ENCODE data around the gene SHF. TPM values are rescaled to one million over a fixed set of nuclear protein-coding genes. Genes with fewer than 3 reads are reported as not detected.
A peak's percentile ranks its signal among the peaks of the same experiment; 100 is the strongest.

The SHF gene
- total RNA-seq, 1 experiment from 2014 or later, result 21.7 TPM

GRCh38 chr15:45200799-45201556 is 13.2 kb upstream of the SHF start:
- peak; percentile 86 for DNase-seq
- peaks cover 0 to 6% of the 10 kb centered on the region in 2 experiments; a peak in 3 of 5 replicates for H3K9me3 Mint-ChIP-seq
- H3K36me3 Mint-ChIP-seq (ENCODE audit: insufficient read depth in 1 of 3, low read depth in 3 of 3), result no peaks in the 10 kb centered on the region; a peak in 1 of 7 replicates

More at GRCh38 chr15:45200799-45201556, 13.2 kb upstream of the SHF start:
- no peak overlapping the region for H3K23ac ChIP-seq (ENCODE audit: insufficient read length, low read depth, low read length)
- no peaks in the 10 kb centered on the region for H3K79me2 ChIP-seq (ENCODE audit: insufficient read depth, low read length)
- peaks cover 14% of the 10 kb centered on the region for H3K23me2 ChIP-seq (ENCODE audit: insufficient read length, low read depth, low read length, poor library complexity, severe bottlenecking)
- H3K27ac Mint-ChIP-seq, result no peak overlapping the region
- H3K4ac ChIP-seq (ENCODE audit: low read depth, low read length), result no peak overlapping the region
- peak overlapping the region; percentile 89 for H3K14ac ChIP-seq (ENCODE audit: insufficient read depth, low read length)
- no peak overlapping the region for H2BK12ac ChIP-seq (ENCODE audit: insufficient read length, low read depth, low read length)
- H2BK120ac ChIP-seq (ENCODE audit: low read depth, low read length, poor library complexity, severe bottlenecking), result no peak overlapping the region
- no peak overlapping the region for H2BK15ac ChIP-seq (ENCODE audit: low read depth, low read length)
- H2AK5ac ChIP-seq (ENCODE audit: insufficient read length, low read length), result no peak overlapping the region
- H2BK20ac ChIP-seq (ENCODE audit: low read depth, low read length, poor library complexity, severe bottlenecking), result no peak overlapping the region
- H3K4me2 ChIP-seq (ENCODE audit: insufficient read depth, insufficient read length, low read length), result peak overlapping the region; percentile 96
- no peak overlapping the region for H4K5ac ChIP-seq (ENCODE audit: insufficient read length, low read depth, low read length)
- no peak overlapping the region for H4K8ac ChIP-seq (replicated peaks; ENCODE audit: insufficient read length, low read depth, low read length)
- H3K27ac ChIP-seq (ENCODE audit: insufficient read length, low read depth, low read length), result no peak overlapping the region
- no peaks in the 10 kb centered on the region for H3K4me1 ChIP-seq (ENCODE audit: insufficient read depth, low read length)
- H3K27me3 ChIP-seq (ENCODE audit: insufficient read depth, low read length), result no peaks in the 10 kb centered on the region
- peak overlapping the region; percentile 77 for H3K9ac ChIP-seq (ENCODE audit: extremely low read depth, insufficient read length, low read length)
- no peaks in the 10 kb centered on the region for H3K9me3 ChIP-seq (ENCODE audit: control insufficient read depth, low read depth, low read length)
- H2BK5ac ChIP-seq (ENCODE audit: insufficient read length, low read length), result no peak overlapping the region
- no peak overlapping the region for H4K91ac ChIP-seq (ENCODE audit: insufficient read length, low read depth, low read length)
- WGBS (ENCODE audit: extremely low coverage, insufficient read length, low lambda C conversion rate), result no CpG with 5 or more reads among the region's 34 CpGs
- peak overlapping the region; percentile 87 for H3K18ac ChIP-seq (ENCODE audit: insufficient read length, low read depth, low read length)
- H3K27me3 Mint-ChIP-seq (ENCODE audit: low read depth), result peaks cover 5% of the 10 kb centered on the region
- H3K4me1 Mint-ChIP-seq, result peaks cover 12 to 15% of the 10 kb centered on the region in 2 experiments
- peak overlapping the region; percentile 90 for H2AFZ ChIP-seq (ENCODE audit: low read length)
- H3T11ph ChIP-seq (ENCODE audit: low read length), result no peak overlapping the region
- no peaks in the 10 kb centered on the region for H4K20me1 ChIP-seq (ENCODE audit: control insufficient read depth, insufficient read depth, insufficient read length)
- H3K79me1 ChIP-seq (ENCODE audit: insufficient read depth, low read depth, low read length, poor library complexity, severe bottlenecking), result no peaks in the 10 kb centered on the region
- no peak overlapping the region for H3K4me3 Mint-ChIP-seq
- TF ChIP-seq, protein P1, sequence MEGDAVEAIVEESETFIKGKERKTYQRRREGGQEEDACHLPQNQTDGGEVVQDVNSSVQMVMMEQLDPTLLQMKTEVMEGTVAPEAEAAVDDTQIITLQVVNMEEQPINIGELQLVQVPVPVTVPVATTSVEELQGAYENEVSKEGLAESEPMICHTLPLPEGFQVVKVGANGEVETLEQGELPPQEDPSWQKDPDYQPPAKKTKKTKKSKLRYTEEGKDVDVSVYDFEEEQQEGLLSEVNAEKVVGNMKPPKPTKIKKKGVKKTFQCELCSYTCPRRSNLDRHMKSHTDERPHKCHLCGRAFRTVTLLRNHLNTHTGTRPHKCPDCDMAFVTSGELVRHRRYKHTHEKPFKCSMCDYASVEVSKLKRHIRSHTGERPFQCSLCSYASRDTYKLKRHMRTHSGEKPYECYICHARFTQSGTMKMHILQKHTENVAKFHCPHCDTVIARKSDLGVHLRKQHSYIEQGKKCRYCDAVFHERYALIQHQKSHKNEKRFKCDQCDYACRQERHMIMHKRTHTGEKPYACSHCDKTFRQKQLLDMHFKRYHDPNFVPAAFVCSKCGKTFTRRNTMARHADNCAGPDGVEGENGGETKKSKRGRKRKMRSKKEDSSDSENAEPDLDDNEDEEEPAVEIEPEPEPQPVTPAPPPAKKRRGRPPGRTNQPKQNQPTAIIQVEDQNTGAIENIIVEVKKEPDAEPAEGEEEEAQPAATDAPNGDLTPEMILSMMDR (conservative IDR thresholded peaks at IDR 0.05), result no peak
- H3K56ac ChIP-seq (ENCODE audit: insufficient read length, low read depth, low read length), result no peak overlapping the region
